SK-N-MC (cell line): ENCODE measurements around the gene PTGFR.

Experiments used
- DNase-seq: peaks from one replicate; pipeline ENCODE4 v3.0.0-alpha.2; 2011; ENCODE audit warnings: low read depth, low spot score
- H3K27ac ChIP-seq: fragments of 200-600 bp; sonication (generic); 2 replicates; pipeline ENCODE4 v1.5.1; 2016; ENCODE audit warnings: mixed run types
- H3K36me3 ChIP-seq: fragments of 200-600 bp; sonication (generic); 2 replicates; pipeline ENCODE4 v1.6.1; 2017; ENCODE audit warnings: antibody characterized with exemption, low read length, mixed read lengths; ENCODE audit not compliant: insufficient read depth
- H3K4me3 ChIP-seq: fragments of 200-600 bp; sonication (generic); 2 replicates; pipeline ENCODE4 v1.5.1; 2016
- H3K9ac ChIP-seq: fragments of 200-600 bp; sonication (generic); 2 replicates; pipeline ENCODE4 v1.8.0; 2017; ENCODE audit warnings: mixed run types, mixed read lengths; ENCODE audit not compliant: insufficient read length
- H3K9me3 ChIP-seq: fragments of 200-600 bp; sonication (generic); 2 replicates; pipeline ENCODE4 v1.6.1; 2017; ENCODE audit warnings: low read depth, mild to moderate bottlenecking, antibody characterized with exemption, low read length, moderate library complexity, mixed read lengths
- EZH2 ChIP-seq: fragments of 200-600 bp; sonication (generic); IDR thresholded peaks from one replicate; pipeline ENCODE4 v1.6.1; 2017; ENCODE audit warnings: antibody characterized with exemption
- FOXP2 ChIP-seq: optimal IDR thresholded peaks from 2 replicates; pipeline ENCODE3; 2011; ENCODE audit warnings: mild to moderate bottlenecking, moderate library complexity; ENCODE audit not compliant: insufficient read depth; ENCODE audit errors: extremely low read length, control extremely low read depth
- POLR2AphosphoS5 ChIP-seq: IDR thresholded peaks from 2 replicates; pipeline ENCODE4 v1.6.1; 2012; ENCODE audit warnings: mild to moderate bottlenecking, low read depth, low read length, borderline replicate concordance

Gene PTGFR

DNA sequence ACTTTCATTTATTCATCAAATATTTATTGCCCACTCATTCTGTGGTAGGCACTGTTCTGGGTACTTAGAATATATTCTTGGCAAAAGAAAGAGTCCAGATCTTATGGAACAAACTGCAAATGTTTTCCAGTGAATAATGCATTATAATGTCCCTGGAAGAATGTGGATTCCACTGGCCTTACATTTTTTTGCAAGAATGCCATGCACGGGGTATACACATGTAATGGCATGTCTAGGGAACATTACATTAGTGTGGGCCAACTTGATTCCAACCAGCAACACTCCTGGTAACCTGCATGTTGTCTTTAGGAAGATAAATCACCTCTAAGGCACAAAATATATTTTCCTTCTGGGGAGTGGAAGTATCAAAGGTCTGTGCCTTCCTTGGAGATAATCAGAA is 96.4 kb downstream of the PTGFR start:
- TF ChIP-seq EZH2, result no peak
- no peak for TF ChIP-seq FOXP2
- TF ChIP-seq POLR2AphosphoS5, result no peak
- H3K27ac ChIP-seq, result no peak overlapping the region
- no peak overlapping the region for H3K9ac ChIP-seq
- H3K36me3 ChIP-seq, result no peaks in the 10 kb centered on the region
- DNase-seq, result no peak
- no peaks in the 10 kb centered on the region for H3K9me3 ChIP-seq
- no peak overlapping the region for H3K4me3 ChIP-seq
